Endometrial microvascular endothelial cells (primary cell): ENCODE data around the gene TRIP12. TPM values are rescaled to one million over a fixed set of nuclear protein-coding genes. Genes with fewer than 3 reads are reported as not detected.
"Not testable (repeated sequence)": the region's sequence is repeated elsewhere in the genome, so short reads cannot be mapped to it uniquely, and the experiment has no call there.

ENCODE experiments used
- in situ Hi-C: cut with HindIII; loops from 2 replicates; pipeline ENCODE4 v1.10.0; 2017; ENCODE audit warnings: low sequenced_read_pairs, low pct_unique_long_range_greater_than_20kb; ENCODE audit errors: inconsistent ontology term
- total RNA-seq: library from RNA; depleted of rRNA; stranded (reverse); fragments of >200 nt; gene quantifications from one replicate; pipeline ENCODE4 v1.2.3, GENCODE V29; 2015; ENCODE audit errors: inconsistent ontology term

The TRIP12 gene
- total RNA-seq, 1 donor from 2014 or later, result 141 TPM

GRCh38 chr2:229922449-229923386 is 909 bp upstream of the TRIP12 start, which contains the start of gene FBXO36:
FBXO36 (plus strand) TSS chr2:229922503; CDS start chr2:229922514, 11 bp downstream.
- in situ Hi-C loops, result no loop called here

GRCh38 chr2:229921101-229921891 is 513 bp downstream of the TRIP12 start:
- in situ Hi-C loops, result no loop called here

- in situ Hi-C loops, result no loop called here
These were observed 1.7 kb downstream of the TRIP12 start for GRCh38 chr2:229920011-229920641.

GRCh38 chr2:229917793-229918192 is 4.0 kb downstream of the TRIP12 start:
- in situ Hi-C loops, result no loop called here

- in situ Hi-C loops, result no loop called here
These were observed 7.6 kb downstream of the TRIP12 start for GRCh38 chr2:229914171-229914570.

GRCh38 chr2:229910832-229911412 is 10.9 kb downstream of the TRIP12 start:
- in situ Hi-C loops, result no loop called here

- in situ Hi-C loops, result no loop called here
These were observed 11.5 kb downstream of the TRIP12 start for GRCh38 chr2:229910147-229910831.

GRCh38 chr2:229909090-229909489 is 12.7 kb downstream of the TRIP12 start:
- in situ Hi-C loops, result no loop called here

GRCh38 chr2:229905601-229906000 is 16.2 kb downstream of the TRIP12 start:
- in situ Hi-C loops, result no loop called here

GRCh38 chr2:229903037-229903436 is 18.8 kb downstream of the TRIP12 start:
- in situ Hi-C loops, result no loop called here

- in situ Hi-C loops, result no loop called here
These were observed 20.0 kb downstream of the TRIP12 start for GRCh38 chr2:229901819-229902218.

GRCh38 chr2:229900514-229900913 is 21.3 kb downstream of the TRIP12 start:
- in situ Hi-C loops, result not testable (repeated sequence)

- in situ Hi-C loops, result no loop called here
These were observed 21.8 kb downstream of the TRIP12 start for GRCh38 chr2:229900012-229900411.

GRCh38 chr2:229899604-229900003 is 22.2 kb downstream of the TRIP12 start:
- in situ Hi-C loops, result no loop called here

- in situ Hi-C loops, result no loop called here
These were observed 25.0 kb downstream of the TRIP12 start for GRCh38 chr2:229896857-229897256.

GRCh38 chr2:229889023-229889422 is 32.8 kb downstream of the TRIP12 start:
- in situ Hi-C loops, result no loop called here

- in situ Hi-C loops, result no loop called here
These were observed 33.8 kb downstream of the TRIP12 start for GRCh38 chr2:229888031-229888430.

- in situ Hi-C loops, result no loop called here
These were observed 34.4 kb downstream of the TRIP12 start for GRCh38 chr2:229887441-229887840.
